GM12878 (cell line): ENCODE data around the gene NELFE.

Source experiments
- BMI1 ChIP-seq: fragments of 450-650 bp; IDR thresholded peaks from 2 replicates; pipeline ENCODE4 v1.6.1; 2016; ENCODE audit warnings: mild to moderate bottlenecking, moderate library complexity, borderline replicate concordance
- CEBPB ChIP-seq, 2 experiments: fragments of 150-350 bp in 1 of 2; IDR thresholded peaks; 2 replicates each; pipeline ENCODE4 v1.6.1; 2012 to 2014; ENCODE audit warnings: low read depth in 2 of 2, low read length in 2 of 2, borderline replicate concordance in 1 of 2, inconsistent platforms in 1 of 2
- EP300 ChIP-seq, 2 experiments: fragments of 150-350 bp in 1 of 2; IDR thresholded peaks; 2 replicates each; pipeline ENCODE4 v1.6.1; 2011 to 2012; ENCODE audit warnings: low read depth in 2 of 2, low read length in 2 of 2, borderline replicate concordance in 1 of 2, improper control_type of control experiment in 1 of 2, inconsistent platforms in 1 of 2; ENCODE audit not compliant: control insufficient read depth in 1 of 2
- JUNB ChIP-seq: IDR thresholded peaks from 2 replicates; pipeline ENCODE4 v1.6.1; 2016; ENCODE audit warnings: antibody characterized with exemption, mild to moderate bottlenecking
- PBX3 ChIP-seq: IDR thresholded peaks from 2 replicates; pipeline ENCODE4 v1.6.1; 2011; ENCODE audit warnings: mild to moderate bottlenecking, low read depth, low read length, moderate library complexity; ENCODE audit not compliant: insufficient replicate concordance
- POLR2AphosphoS5 ChIP-seq: IDR thresholded peaks from 2 replicates; pipeline ENCODE4 v1.6.1; 2011; ENCODE audit warnings: mild to moderate bottlenecking, low read length, inconsistent platforms
- RAD51 ChIP-seq: fragments of 450-650 bp; IDR thresholded peaks from 2 replicates; pipeline ENCODE4 v1.6.1; 2016; ENCODE audit warnings: moderate library complexity, mild to moderate bottlenecking, inconsistent platforms
- SIN3A ChIP-seq: IDR thresholded peaks from 2 replicates; pipeline ENCODE4 v1.6.1; 2012; ENCODE audit warnings: low read depth, low read length, improper control_type of control experiment
- SIX5 ChIP-seq: IDR thresholded peaks from 2 replicates; pipeline ENCODE4 v1.6.1; 2011; ENCODE audit warnings: mild to moderate bottlenecking, low read depth, low read length, moderate library complexity; ENCODE audit not compliant: severe bottlenecking
- ZSCAN29 ChIP-seq: fragments of 450-650 bp; IDR thresholded peaks from 2 replicates; pipeline ENCODE4 v1.6.1; 2017; ENCODE audit warnings: mild to moderate bottlenecking, moderate library complexity
- TF ChIP-seq, protein P1 (sequence below), 3 experiments: IDR thresholded peaks in 2 of 3; conservative IDR thresholded peaks in 1 of 3; 2 replicates each; pipeline ENCODE4 v1.5.1; 2011; ENCODE audit warnings: low read depth in 3 of 3, low read length in 3 of 3, mild to moderate bottlenecking in 3 of 3, control low read depth in 2 of 3, moderate library complexity in 2 of 3, inconsistent platforms in 1 of 3, mixed read lengths in 1 of 3; ENCODE audit not compliant: control insufficient read depth in 2 of 3, insufficient read depth in 1 of 3; ENCODE audit errors: extremely low read depth in 1 of 3
- TF ChIP-seq, protein P2 (sequence below): IDR thresholded peaks from 2 replicates; pipeline ENCODE4 v1.6.1; 2012; ENCODE audit warnings: mild to moderate bottlenecking, low read depth, low read length
- TF ChIP-seq, protein P3 (sequence below): fragments of 450-650 bp; formaldehyde crosslinking; IDR thresholded peaks from 2 replicates; pipeline ENCODE4 v1.5.0; 2022; ENCODE audit warnings: mild to moderate bottlenecking, missing genetic modification characterization
- TF ChIP-seq, protein P4 (sequence below): fragments of 450-650 bp; IDR thresholded peaks from 2 replicates; pipeline ENCODE4 v1.6.1; 2018; ENCODE audit warnings: borderline replicate concordance, mild to moderate bottlenecking; ENCODE audit not compliant: partially characterized antibody

DNA sequence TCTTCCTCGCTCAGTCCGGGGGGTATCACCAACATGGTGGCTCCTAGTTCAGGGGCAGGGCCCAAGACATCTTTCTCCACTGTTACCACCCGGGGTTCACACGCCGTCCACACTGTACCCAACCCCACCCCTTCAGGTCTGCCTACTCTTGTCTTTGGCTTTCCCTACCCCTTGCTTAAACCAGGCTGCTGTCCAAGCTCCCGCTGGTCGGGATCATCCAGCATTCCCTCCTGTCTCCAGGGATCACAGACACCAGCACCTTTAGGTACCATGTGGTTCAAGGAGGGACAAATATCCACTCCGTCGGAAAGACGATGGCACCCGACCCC lies 395 bp downstream of the NELFE start:
- TF ChIP-seq, protein P1, sequence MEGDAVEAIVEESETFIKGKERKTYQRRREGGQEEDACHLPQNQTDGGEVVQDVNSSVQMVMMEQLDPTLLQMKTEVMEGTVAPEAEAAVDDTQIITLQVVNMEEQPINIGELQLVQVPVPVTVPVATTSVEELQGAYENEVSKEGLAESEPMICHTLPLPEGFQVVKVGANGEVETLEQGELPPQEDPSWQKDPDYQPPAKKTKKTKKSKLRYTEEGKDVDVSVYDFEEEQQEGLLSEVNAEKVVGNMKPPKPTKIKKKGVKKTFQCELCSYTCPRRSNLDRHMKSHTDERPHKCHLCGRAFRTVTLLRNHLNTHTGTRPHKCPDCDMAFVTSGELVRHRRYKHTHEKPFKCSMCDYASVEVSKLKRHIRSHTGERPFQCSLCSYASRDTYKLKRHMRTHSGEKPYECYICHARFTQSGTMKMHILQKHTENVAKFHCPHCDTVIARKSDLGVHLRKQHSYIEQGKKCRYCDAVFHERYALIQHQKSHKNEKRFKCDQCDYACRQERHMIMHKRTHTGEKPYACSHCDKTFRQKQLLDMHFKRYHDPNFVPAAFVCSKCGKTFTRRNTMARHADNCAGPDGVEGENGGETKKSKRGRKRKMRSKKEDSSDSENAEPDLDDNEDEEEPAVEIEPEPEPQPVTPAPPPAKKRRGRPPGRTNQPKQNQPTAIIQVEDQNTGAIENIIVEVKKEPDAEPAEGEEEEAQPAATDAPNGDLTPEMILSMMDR (IDR thresholded peaks at IDR 0.05 in 2 of 3, conservative IDR thresholded peaks at IDR 0.05 in 1 of 3; ENCODE audit: control insufficient read depth in 2 of 3, extremely low read depth in 1 of 3, insufficient read depth in 1 of 3, low read depth in 3 of 3, low read length in 3 of 3): no peak
- no peak for TF ChIP-seq JUNB
- TF ChIP-seq, protein P2, sequence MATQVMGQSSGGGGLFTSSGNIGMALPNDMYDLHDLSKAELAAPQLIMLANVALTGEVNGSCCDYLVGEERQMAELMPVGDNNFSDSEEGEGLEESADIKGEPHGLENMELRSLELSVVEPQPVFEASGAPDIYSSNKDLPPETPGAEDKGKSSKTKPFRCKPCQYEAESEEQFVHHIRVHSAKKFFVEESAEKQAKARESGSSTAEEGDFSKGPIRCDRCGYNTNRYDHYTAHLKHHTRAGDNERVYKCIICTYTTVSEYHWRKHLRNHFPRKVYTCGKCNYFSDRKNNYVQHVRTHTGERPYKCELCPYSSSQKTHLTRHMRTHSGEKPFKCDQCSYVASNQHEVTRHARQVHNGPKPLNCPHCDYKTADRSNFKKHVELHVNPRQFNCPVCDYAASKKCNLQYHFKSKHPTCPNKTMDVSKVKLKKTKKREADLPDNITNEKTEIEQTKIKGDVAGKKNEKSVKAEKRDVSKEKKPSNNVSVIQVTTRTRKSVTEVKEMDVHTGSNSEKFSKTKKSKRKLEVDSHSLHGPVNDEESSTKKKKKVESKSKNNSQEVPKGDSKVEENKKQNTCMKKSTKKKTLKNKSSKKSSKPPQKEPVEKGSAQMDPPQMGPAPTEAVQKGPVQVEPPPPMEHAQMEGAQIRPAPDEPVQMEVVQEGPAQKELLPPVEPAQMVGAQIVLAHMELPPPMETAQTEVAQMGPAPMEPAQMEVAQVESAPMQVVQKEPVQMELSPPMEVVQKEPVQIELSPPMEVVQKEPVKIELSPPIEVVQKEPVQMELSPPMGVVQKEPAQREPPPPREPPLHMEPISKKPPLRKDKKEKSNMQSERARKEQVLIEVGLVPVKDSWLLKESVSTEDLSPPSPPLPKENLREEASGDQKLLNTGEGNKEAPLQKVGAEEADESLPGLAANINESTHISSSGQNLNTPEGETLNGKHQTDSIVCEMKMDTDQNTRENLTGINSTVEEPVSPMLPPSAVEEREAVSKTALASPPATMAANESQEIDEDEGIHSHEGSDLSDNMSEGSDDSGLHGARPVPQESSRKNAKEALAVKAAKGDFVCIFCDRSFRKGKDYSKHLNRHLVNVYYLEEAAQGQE: no peak
- TF ChIP-seq POLR2AphosphoS5: no peak
- no peak for TF ChIP-seq RAD51
- TF ChIP-seq EP300 (IDR thresholded peaks at IDR 0.05; ENCODE audit: borderline replicate concordance in 1 of 2, control insufficient read depth in 1 of 2, low read depth in 2 of 2, low read length in 2 of 2): no peak
- TF ChIP-seq, protein P3, sequence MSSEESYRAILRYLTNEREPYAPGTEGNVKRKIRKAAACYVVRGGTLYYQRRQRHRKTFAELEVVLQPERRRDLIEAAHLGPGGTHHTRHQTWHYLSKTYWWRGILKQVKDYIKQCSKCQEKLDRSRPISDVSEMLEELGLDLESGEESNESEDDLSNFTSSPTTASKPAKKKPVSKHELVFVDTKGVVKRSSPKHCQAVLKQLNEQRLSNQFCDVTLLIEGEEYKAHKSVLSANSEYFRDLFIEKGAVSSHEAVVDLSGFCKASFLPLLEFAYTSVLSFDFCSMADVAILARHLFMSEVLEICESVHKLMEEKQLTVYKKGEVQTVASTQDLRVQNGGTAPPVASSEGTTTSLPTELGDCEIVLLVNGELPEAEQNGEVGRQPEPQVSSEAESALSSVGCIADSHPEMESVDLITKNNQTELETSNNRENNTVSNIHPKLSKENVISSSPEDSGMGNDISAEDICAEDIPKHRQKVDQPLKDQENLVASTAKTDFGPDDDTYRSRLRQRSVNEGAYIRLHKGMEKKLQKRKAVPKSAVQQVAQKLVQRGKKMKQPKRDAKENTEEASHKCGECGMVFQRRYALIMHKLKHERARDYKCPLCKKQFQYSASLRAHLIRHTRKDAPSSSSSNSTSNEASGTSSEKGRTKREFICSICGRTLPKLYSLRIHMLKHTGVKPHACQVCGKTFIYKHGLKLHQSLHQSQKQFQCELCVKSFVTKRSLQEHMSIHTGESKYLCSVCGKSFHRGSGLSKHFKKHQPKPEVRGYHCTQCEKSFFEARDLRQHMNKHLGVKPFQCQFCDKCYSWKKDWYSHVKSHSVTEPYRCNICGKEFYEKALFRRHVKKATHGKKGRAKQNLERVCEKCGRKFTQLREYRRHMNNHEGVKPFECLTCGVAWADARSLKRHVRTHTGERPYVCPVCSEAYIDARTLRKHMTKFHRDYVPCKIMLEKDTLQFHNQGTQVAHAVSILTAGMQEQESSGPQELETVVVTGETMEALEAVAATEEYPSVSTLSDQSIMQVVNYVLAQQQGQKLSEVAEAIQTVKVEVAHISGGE: no peak
- no peak for TF ChIP-seq ZSCAN29
- no peak for TF ChIP-seq PBX3
- TF ChIP-seq SIX5: no peak
- TF ChIP-seq SIN3A: no peak
- TF ChIP-seq, protein P4, sequence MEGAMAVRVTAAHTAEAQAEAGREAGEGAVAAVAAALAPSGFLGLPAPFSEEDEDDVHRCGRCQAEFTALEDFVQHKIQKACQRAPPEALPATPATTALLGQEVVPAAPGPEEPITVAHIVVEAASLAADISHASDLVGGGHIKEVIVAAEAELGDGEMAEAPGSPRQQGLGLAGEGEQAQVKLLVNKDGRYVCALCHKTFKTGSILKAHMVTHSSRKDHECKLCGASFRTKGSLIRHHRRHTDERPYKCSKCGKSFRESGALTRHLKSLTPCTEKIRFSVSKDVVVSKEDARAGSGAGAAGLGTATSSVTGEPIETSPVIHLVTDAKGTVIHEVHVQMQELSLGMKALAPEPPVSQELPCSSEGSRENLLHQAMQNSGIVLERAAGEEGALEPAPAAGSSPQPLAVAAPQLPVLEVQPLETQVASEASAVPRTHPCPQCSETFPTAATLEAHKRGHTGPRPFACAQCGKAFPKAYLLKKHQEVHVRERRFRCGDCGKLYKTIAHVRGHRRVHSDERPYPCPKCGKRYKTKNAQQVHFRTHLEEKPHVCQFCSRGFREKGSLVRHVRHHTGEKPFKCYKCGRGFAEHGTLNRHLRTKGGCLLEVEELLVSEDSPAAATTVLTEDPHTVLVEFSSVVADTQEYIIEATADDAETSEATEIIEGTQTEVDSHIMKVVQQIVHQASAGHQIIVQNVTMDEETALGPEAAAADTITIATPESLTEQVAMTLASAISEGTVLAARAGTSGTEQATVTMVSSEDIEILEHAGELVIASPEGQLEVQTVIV: no peak
- TF ChIP-seq CEBPB (IDR thresholded peaks at IDR 0.05; ENCODE audit: borderline replicate concordance in 1 of 2, low read depth in 2 of 2, low read length in 2 of 2): no peak
- no peak for TF ChIP-seq BMI1
